Measurements from ENCODE around the gene AQP2. TPM values are rescaled to one million over a fixed set of nuclear protein-coding genes. Genes with fewer than 3 reads are reported as not detected.

AQP2 gene
- total RNA-seq, 2 experiments from 2014 or later: not detected

- Histone ChIP-seq H3K4me3 (ENCODE audit: low read length) (no peak overlapping the region), H3K36me3 (ENCODE audit: insufficient read depth, low read length) (no peaks in the 10 kb centered on the region), H3K27ac (ENCODE audit: low read depth in 1 of 2, low read length in 2 of 2) (no peak overlapping the region), H3K9me3 (ENCODE audit: control insufficient read depth in 1 of 2, insufficient read depth in 1 of 2, low read length in 2 of 2) (no peaks in the 10 kb centered on the region), H3K4me1 (ENCODE audit: insufficient read depth, low read length) (no peaks in the 10 kb centered on the region), H3K27me3 (ENCODE audit: control insufficient read depth in 1 of 2, insufficient read depth in 2 of 2, low read length in 2 of 2) (peaks cover 0 to 3% of the 10 kb centered on the region in 2 experiments)
- no peaks in the 10 kb centered on the region for H3K9me3 Mint-ChIP-seq
- ChIA-PET POLR2A (no interaction called here), CTCF (no interaction called here)
- DNase-seq: no peak
- no peak for ATAC-seq (ENCODE audit: poor library complexity)
- H3K27me3 Mint-ChIP-seq: peaks cover 4% of the 10 kb centered on the region
- intact Hi-C loops (cut with DNase I, micrococcal nuclease): no loop called here
- no peak overlapping the region for H3K27ac Mint-ChIP-seq
- no peak overlapping the region for H3K4me3 Mint-ChIP-seq
- no peak for TF ChIP-seq CTCF (IDR thresholded peaks at IDR 0.05)
- no peaks in the 10 kb centered on the region for H3K4me1 Mint-ChIP-seq (ENCODE audit: low read depth)
- no peaks in the 10 kb centered on the region for H3K36me3 Mint-ChIP-seq (ENCODE audit: low read depth)
Observed at GRCh38 chr12:49916129-49916919, 34.2 kb upstream of the AQP2 start.

GRCh38 chr12:49917166-49917787, 33.3 kb upstream of the AQP2 start:
- H3K27me3 ChIP-seq (ENCODE audit: control insufficient read depth in 1 of 2, insufficient read depth in 2 of 2, low read length in 2 of 2): peaks cover 0 to 3% of the 10 kb centered on the region in 2 experiments
- H3K36me3 ChIP-seq (ENCODE audit: insufficient read depth, low read length): no peaks in the 10 kb centered on the region
- H3K9me3 Mint-ChIP-seq: no peaks in the 10 kb centered on the region
- H3K9me3 ChIP-seq (ENCODE audit: control insufficient read depth in 1 of 2, insufficient read depth in 1 of 2, low read length in 2 of 2): no peaks in the 10 kb centered on the region
- peaks cover 4% of the 10 kb centered on the region for H3K27me3 Mint-ChIP-seq
- DNase-seq: no peak
- ChIA-PET CTCF (no interaction called here), POLR2A (no interaction called here)
- no peak for ATAC-seq (ENCODE audit: poor library complexity)
- H3K27ac ChIP-seq (ENCODE audit: low read depth in 1 of 2, low read length in 2 of 2): no peak overlapping the region
- H3K36me3 Mint-ChIP-seq (ENCODE audit: low read depth): no peaks in the 10 kb centered on the region
- H3K4me3 Mint-ChIP-seq: no peak overlapping the region
- no peak overlapping the region for H3K4me3 ChIP-seq (ENCODE audit: low read length)
- intact Hi-C loops (cut with DNase I, micrococcal nuclease): no loop called here
- TF ChIP-seq CTCF (IDR thresholded peaks at IDR 0.05): no peak
- no peaks in the 10 kb centered on the region for H3K4me1 Mint-ChIP-seq (ENCODE audit: low read depth)
- no peaks in the 10 kb centered on the region for H3K4me1 ChIP-seq (ENCODE audit: insufficient read depth, low read length)
- H3K27ac Mint-ChIP-seq: no peak overlapping the region

GRCh38 chr12:49917788-49918173, 32.8 kb upstream of the AQP2 start:
- TF ChIP-seq CTCF (IDR thresholded peaks at IDR 0.05): no peak
- no peak overlapping the region for H3K27ac Mint-ChIP-seq
- Histone ChIP-seq H3K27ac (ENCODE audit: low read depth in 1 of 2, low read length in 2 of 2) (no peak overlapping the region), H3K4me3 (ENCODE audit: low read length) (no peak overlapping the region), H3K9me3 (ENCODE audit: control insufficient read depth in 1 of 2, insufficient read depth in 1 of 2, low read length in 2 of 2) (no peaks in the 10 kb centered on the region), H3K36me3 (ENCODE audit: insufficient read depth, low read length) (no peaks in the 10 kb centered on the region), H3K4me1 (ENCODE audit: insufficient read depth, low read length) (no peaks in the 10 kb centered on the region), H3K27me3 (ENCODE audit: control insufficient read depth in 1 of 2, insufficient read depth in 2 of 2, low read length in 2 of 2) (peaks cover 0 to 3% of the 10 kb centered on the region in 2 experiments)
- H3K36me3 Mint-ChIP-seq (ENCODE audit: low read depth): no peaks in the 10 kb centered on the region
- no peaks in the 10 kb centered on the region for H3K9me3 Mint-ChIP-seq
- ATAC-seq (ENCODE audit: poor library complexity): no peak
- no peaks in the 10 kb centered on the region for H3K4me1 Mint-ChIP-seq (ENCODE audit: low read depth)
- peaks cover 4% of the 10 kb centered on the region for H3K27me3 Mint-ChIP-seq
- no peak for DNase-seq
- ChIA-PET POLR2A (no interaction called here), CTCF (no interaction called here)
- H3K4me3 Mint-ChIP-seq: no peak overlapping the region
- intact Hi-C loops (cut with DNase I, micrococcal nuclease): no loop called here

Data from CD4-positive, alpha-beta T cell (primary cell).